GM19193 (cell line): ENCODE data around the gene USP6NL.

Experiments used
- POLR2A ChIP-seq: IDR thresholded peaks from 4 replicates; pipeline ENCODE4 v1.6.1; 2011; ENCODE audit not compliant: insufficient read depth, insufficient read length; ENCODE audit errors: extremely low read depth

USP6NL gene

GRCh38 chr10:11409357-11409756, 202.1 kb downstream of the USP6NL start:
- no peak for TF ChIP-seq POLR2A

GRCh38 chr10:11407939-11408338, 203.5 kb downstream of the USP6NL start:
- no peak for TF ChIP-seq POLR2A

- TF ChIP-seq POLR2A = no peak
These were observed 204.7 kb downstream of the USP6NL start for GRCh38 chr10:11406746-11407145.

- no peak for TF ChIP-seq POLR2A
These were observed 206.5 kb downstream of the USP6NL start for GRCh38 chr10:11404901-11405300.
